Ovary (tissue), 9 donors: ENCODE data around the gene MOB1A. TPM values are rescaled to one million over a fixed set of nuclear protein-coding genes. Genes with fewer than 3 reads are reported as not detected.

Experiments
- DNase-seq, 5 donors: peaks; one replicate each; pipeline ENCODE4 v3.0.0-alpha.2; 2019 to 2020
- H3K27ac ChIP-seq, 2 donors: fragments of 200-600 bp; one replicate each; pipeline versions ENCODE4 v1.5.1 to v1.8.0; 2019 to 2022
- H3K27me3 ChIP-seq: fragments of 200-600 bp; one replicate; pipeline ENCODE4 v1.8.0; 2022
- H3K36me3 ChIP-seq: fragments of 200-600 bp; sonication (generic); one replicate; pipeline ENCODE4 v1.5.1; 2019
- H3K4me1 ChIP-seq: one replicate; pipeline ENCODE4 v1.8.1; 2013; ENCODE audit warnings: mild to moderate bottlenecking, moderate library complexity; ENCODE audit not compliant: insufficient read depth
- H3K4me3 ChIP-seq: fragments of 200-600 bp; sonication (generic); one replicate; pipeline ENCODE4 v1.5.1; 2017
- H3K9me3 ChIP-seq, 2 donors: fragments of 200-600 bp in 1 of 2; sonication (generic) in 1 of 2; one replicate each; pipeline versions ENCODE4 v1.5.1 to v1.8.1; 2013 to 2019; ENCODE audit warnings: mild to moderate bottlenecking in 1 of 2, moderate library complexity in 1 of 2
- EP300 ChIP-seq: sonication (generic); formaldehyde crosslinking; IDR thresholded peaks from one replicate; pipeline ENCODE4 v1.6.1; 2017; ENCODE audit warnings: antibody characterized with exemption
- POLR2A ChIP-seq: fragments of 450-650 bp; IDR thresholded peaks from one replicate; pipeline ENCODE4 v1.6.1; 2017; ENCODE audit warnings: antibody characterized with exemption, mild to moderate bottlenecking, moderate library complexity
- WGBS, 3 donors: extraction: QIAGEN DNeasy Blood & Tissue Kit in 1 of 3; methylation state at CpG; one replicate each; pipeline versions ENCODE4 v1.1.5 to v1.1.7; 2013 to 2017; 5-methylcytosine and 5-hydroxymethylcytosine counted together
- intact Hi-C, 4 donors: fragments of 100-400 bp; cut with DNase I; formaldehyde crosslinking; loops; one replicate each; pipeline versions ENCODE4 v1.11.0 to v1.15.1; 2022 to 2023
- polyA plus RNA-seq, 2 donors: library from polyadenylated mRNA; stranded (reverse); fragments of 200-250 nt in 1 of 2; fragments of 350-450 nt in 1 of 2; fragmentation: Illumina TruSeq in 1 of 2; extraction: RNeasy Lipid Tissue Mini Kit (QIAGEN cat#74804) in 1 of 2; gene quantifications; one replicate each; pipeline ENCODE4 v1.2.3, GENCODE V29; 2013 to 2014
- total RNA-seq, 7 donors: library from RNA; depleted of rRNA in 2 of 7; stranded (reverse); fragments of >200 nt in 2 of 7; fragmentation: NEBNext Ultra II Directional in 3 of 7; extraction: Animal tissue kit (Norgen Biotek cat#: 25700) in 3 of 7; gene quantifications; one replicate each; pipeline versions ENCODE4 v1.1.0 to v1.2.4, GENCODE V29; 2016 to 2023
- TF ChIP-seq, protein P1 (sequence below), 3 donors: fragments of 450-650 bp in 2 of 3; fragments of 200-600 bp in 1 of 3; IDR thresholded peaks; one replicate each; pipeline versions ENCODE4 v1.5.1 to v1.8.0; 2016 to 2022; ENCODE audit warnings: antibody characterized with exemption in 3 of 3, mild to moderate bottlenecking in 1 of 3
- donor health status: DM: no; HTN: no; CAD: no; lungs with moderate emphysema.
- donor health status: DM: no; HTN: no; CAD: no.
- donor health status: Bipolar disorder and iron deficiency.
- donor health status: DM: yes; HTN: yes; CAD: no.
- donor health status: DM: no; HTN: no; CAD: no.
- donor health status: DM: yes; HTN: yes; CAD: no.

Gene MOB1A
- total and polyA plus RNA-seq, 9 donors, result 31.6 to 122 (median 93.0) TPM

- H3K36me3 ChIP-seq, result no peaks in the 10 kb centered on the region
- intact Hi-C loops, result no loop called here
- H3K27me3 ChIP-seq, result no peaks in the 10 kb centered on the region
- 84 to 91% (median 85%) methylated on average over 6 of the region's 6 CpGs for WGBS, 3 donors
- peaks cover 8% of the 10 kb centered on the region for H3K4me1 ChIP-seq
- no peak for TF ChIP-seq POLR2A
- TF ChIP-seq, protein P1, sequence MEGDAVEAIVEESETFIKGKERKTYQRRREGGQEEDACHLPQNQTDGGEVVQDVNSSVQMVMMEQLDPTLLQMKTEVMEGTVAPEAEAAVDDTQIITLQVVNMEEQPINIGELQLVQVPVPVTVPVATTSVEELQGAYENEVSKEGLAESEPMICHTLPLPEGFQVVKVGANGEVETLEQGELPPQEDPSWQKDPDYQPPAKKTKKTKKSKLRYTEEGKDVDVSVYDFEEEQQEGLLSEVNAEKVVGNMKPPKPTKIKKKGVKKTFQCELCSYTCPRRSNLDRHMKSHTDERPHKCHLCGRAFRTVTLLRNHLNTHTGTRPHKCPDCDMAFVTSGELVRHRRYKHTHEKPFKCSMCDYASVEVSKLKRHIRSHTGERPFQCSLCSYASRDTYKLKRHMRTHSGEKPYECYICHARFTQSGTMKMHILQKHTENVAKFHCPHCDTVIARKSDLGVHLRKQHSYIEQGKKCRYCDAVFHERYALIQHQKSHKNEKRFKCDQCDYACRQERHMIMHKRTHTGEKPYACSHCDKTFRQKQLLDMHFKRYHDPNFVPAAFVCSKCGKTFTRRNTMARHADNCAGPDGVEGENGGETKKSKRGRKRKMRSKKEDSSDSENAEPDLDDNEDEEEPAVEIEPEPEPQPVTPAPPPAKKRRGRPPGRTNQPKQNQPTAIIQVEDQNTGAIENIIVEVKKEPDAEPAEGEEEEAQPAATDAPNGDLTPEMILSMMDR (IDR thresholded peaks at IDR 0.05), result no peak
- TF ChIP-seq EP300, result no peak
- no peak for DNase-seq
- H3K4me3 ChIP-seq, result no peak overlapping the region
- no peak overlapping the region for H3K27ac ChIP-seq
- H3K9me3 ChIP-seq, result no peaks in the 10 kb centered on the region
Observed at GRCh38 chr2:74205596-74205995, 26.9 kb upstream of the MOB1A start.

DNA sequence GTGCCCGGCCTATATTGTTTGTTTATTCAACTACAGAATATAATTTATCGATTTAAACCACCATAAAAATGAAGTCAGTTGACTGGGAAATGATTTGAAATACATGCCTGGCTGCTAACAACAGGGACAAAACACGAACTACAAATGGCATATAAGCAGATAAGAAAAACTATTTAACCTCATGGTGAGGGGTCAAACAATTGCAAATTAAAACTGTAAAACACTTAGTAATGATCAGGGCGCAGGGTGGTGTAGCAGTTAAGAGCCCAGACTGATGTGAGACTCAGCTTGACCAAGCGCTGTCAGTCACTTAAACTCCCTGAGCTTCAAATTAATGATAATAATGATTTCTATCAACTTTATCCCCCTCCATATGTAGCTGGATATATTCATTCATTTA is 26.4 kb upstream of the MOB1A start:
- WGBS, 3 donors, result 83 to 88% (median 86%) methylated on average over 5 of the region's 5 CpGs

GRCh38 chr2:74204436-74204835 is 25.8 kb upstream of the MOB1A start:
- Histone ChIP-seq H3K27me3 (no peaks in the 10 kb centered on the region), H3K4me1 (peaks cover 8% of the 10 kb centered on the region), H3K4me3 (no peak overlapping the region), H3K36me3 (no peaks in the 10 kb centered on the region), H3K9me3 (no peaks in the 10 kb centered on the region), H3K27ac (no peak overlapping the region)
- intact Hi-C loops, result no loop called here
- no peak for DNase-seq
- TF ChIP-seq POLR2A (no peak), EP300 (no peak)
- TF ChIP-seq, protein P1 (IDR thresholded peaks at IDR 0.05), result no peak
- 93 to 99% (median 95%) methylated on average over 3 of the region's 3 CpGs for WGBS, 3 donors

More for the DNA sequence above, 26.4 kb upstream of the MOB1A start:
- peaks cover 8% of the 10 kb centered on the region for H3K4me1 ChIP-seq
- TF ChIP-seq POLR2A (no peak), EP300 (no peak)
- TF ChIP-seq, protein P1 (IDR thresholded peaks at IDR 0.05), result no peak
- H3K27ac ChIP-seq, result no peak overlapping the region
- no peak for DNase-seq
- H3K4me3 ChIP-seq, result no peak overlapping the region
- no peaks in the 10 kb centered on the region for H3K36me3 ChIP-seq
- H3K27me3 ChIP-seq, result no peaks in the 10 kb centered on the region
- intact Hi-C loops, result no loop called here
- no peaks in the 10 kb centered on the region for H3K9me3 ChIP-seq

DNA sequence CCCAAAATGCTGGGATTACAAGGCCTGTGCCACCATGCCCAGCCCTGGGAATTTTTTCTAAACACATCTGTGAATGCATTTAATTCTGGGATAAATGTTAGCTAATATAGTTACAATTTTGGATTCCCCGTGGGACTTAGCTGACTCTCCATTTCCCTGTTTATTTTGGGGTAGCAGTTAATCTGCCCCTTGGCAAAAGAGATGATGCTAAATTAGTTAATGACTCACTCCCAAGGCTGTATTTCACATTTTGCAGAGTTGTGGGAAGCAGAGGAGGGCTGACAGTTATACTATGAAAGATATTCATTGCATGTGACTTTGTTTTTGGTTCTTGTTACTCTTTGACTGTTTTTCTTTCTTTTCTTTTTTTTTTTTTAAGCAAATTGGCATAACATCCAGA is 22.9 kb upstream of the MOB1A start:
- no peak for TF ChIP-seq POLR2A
- TF ChIP-seq, protein P1 (IDR thresholded peaks at IDR 0.05), result no peak
- peak; percentile 49 for TF ChIP-seq EP300
- Histone ChIP-seq H3K4me3 (no peak overlapping the region), H3K27me3 (no peaks in the 10 kb centered on the region), H3K4me1 (peaks cover 10% of the 10 kb centered on the region), H3K27ac (no peak overlapping the region), H3K36me3 (no peaks in the 10 kb centered on the region), H3K9me3 (no peaks in the 10 kb centered on the region)
- intact Hi-C loops, result no loop called here
- DNase-seq, result peak in 2 of 5 donors; percentile 26 to 34
- WGBS, 3 donors, result 0 to 6% (median 2%) methylated on average over 1 of the region's 1 CpG
